Breast epithelium (tissue), 3 donors: Measurements from ENCODE around the gene FOXC1.

Experiments
- POLR2A ChIP-seq: fragments of 450-650 bp; IDR thresholded peaks from one replicate; pipeline ENCODE4 v1.6.1; 2016; ENCODE audit warnings: antibody characterized with exemption, mild to moderate bottlenecking, moderate library complexity
- TF ChIP-seq, protein P1 (sequence below), 3 donors: fragments of 450-650 bp; IDR thresholded peaks; one replicate each; pipeline ENCODE4 v1.5.1; 2016 to 2017; ENCODE audit warnings: antibody characterized with exemption in 3 of 3, mild to moderate bottlenecking in 3 of 3, moderate library complexity in 3 of 3

- no peak for TF ChIP-seq POLR2A
- TF ChIP-seq, protein P1, sequence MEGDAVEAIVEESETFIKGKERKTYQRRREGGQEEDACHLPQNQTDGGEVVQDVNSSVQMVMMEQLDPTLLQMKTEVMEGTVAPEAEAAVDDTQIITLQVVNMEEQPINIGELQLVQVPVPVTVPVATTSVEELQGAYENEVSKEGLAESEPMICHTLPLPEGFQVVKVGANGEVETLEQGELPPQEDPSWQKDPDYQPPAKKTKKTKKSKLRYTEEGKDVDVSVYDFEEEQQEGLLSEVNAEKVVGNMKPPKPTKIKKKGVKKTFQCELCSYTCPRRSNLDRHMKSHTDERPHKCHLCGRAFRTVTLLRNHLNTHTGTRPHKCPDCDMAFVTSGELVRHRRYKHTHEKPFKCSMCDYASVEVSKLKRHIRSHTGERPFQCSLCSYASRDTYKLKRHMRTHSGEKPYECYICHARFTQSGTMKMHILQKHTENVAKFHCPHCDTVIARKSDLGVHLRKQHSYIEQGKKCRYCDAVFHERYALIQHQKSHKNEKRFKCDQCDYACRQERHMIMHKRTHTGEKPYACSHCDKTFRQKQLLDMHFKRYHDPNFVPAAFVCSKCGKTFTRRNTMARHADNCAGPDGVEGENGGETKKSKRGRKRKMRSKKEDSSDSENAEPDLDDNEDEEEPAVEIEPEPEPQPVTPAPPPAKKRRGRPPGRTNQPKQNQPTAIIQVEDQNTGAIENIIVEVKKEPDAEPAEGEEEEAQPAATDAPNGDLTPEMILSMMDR (IDR thresholded peaks at IDR 0.05) = no peak
These were observed 4.5 kb upstream of the FOXC1 start for GRCh38 chr6:1605004-1605892.
